ENCODE results near the gene APOL1.

APOL1 gene

DNA sequence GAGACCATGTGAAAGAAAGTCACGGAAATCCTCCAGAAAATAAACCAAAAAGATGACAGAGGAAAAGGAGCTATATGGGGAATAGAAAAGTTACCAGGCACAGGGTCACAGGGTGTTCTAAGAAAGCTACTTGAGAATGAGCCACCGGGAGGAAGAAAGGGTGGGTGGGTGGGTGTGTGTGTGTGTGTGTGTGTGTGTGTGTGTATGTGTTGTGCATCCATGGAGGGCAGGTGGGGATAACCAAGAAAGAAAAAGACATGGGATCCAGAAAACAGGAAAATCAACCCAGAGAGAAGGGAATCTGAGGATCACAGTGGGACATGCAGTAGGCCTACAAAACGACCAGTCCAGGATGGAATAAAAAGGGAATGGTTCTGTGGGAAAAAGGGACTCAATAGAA lies 17.3 kb upstream of the APOL1 start:
- Histone ChIP-seq H3K27ac (no peak overlapping the region), H3K4me1 (ENCODE audit: low read depth, poor library complexity, severe bottlenecking) (peaks cover 31% of the 10 kb centered on the region), H3K4me2 (no peak overlapping the region), H2AFZ (ENCODE audit: low read depth) (no peak overlapping the region), H3K79me2 (ENCODE audit: insufficient read depth, low read depth) (peaks cover 36% of the 10 kb centered on the region), H3K36me3 (ENCODE audit: insufficient read depth) (no peaks in the 10 kb centered on the region), H3K9ac (no peak overlapping the region), H4K20me1 (ENCODE audit: insufficient read depth) (no peaks in the 10 kb centered on the region), H3K27me3 (ENCODE audit: insufficient read depth, low read depth) (no peaks in the 10 kb centered on the region), H3K4me3 (IDR thresholded peaks at IDR 0.05; ENCODE audit: insufficient read depth, low read depth, low read length) (no peak overlapping the region)
- TF ChIP-seq, protein P1, sequence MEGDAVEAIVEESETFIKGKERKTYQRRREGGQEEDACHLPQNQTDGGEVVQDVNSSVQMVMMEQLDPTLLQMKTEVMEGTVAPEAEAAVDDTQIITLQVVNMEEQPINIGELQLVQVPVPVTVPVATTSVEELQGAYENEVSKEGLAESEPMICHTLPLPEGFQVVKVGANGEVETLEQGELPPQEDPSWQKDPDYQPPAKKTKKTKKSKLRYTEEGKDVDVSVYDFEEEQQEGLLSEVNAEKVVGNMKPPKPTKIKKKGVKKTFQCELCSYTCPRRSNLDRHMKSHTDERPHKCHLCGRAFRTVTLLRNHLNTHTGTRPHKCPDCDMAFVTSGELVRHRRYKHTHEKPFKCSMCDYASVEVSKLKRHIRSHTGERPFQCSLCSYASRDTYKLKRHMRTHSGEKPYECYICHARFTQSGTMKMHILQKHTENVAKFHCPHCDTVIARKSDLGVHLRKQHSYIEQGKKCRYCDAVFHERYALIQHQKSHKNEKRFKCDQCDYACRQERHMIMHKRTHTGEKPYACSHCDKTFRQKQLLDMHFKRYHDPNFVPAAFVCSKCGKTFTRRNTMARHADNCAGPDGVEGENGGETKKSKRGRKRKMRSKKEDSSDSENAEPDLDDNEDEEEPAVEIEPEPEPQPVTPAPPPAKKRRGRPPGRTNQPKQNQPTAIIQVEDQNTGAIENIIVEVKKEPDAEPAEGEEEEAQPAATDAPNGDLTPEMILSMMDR (conservative IDR thresholded peaks at IDR 0.05; ENCODE audit: low read depth, low read length): no peak

- H4K20me1 ChIP-seq (ENCODE audit: insufficient read depth): no peaks in the 10 kb centered on the region
- H3K27me3 ChIP-seq (ENCODE audit: insufficient read depth, low read depth): no peaks in the 10 kb centered on the region
- H3K36me3 ChIP-seq (ENCODE audit: insufficient read depth): no peaks in the 10 kb centered on the region
- peak overlapping the region; percentile 4; the same call in 1 of the 2 replicates for H3K4me2 ChIP-seq
- H3K4me1 ChIP-seq (ENCODE audit: low read depth, poor library complexity, severe bottlenecking): peaks cover 27% of the 10 kb centered on the region
- H2AFZ ChIP-seq (ENCODE audit: low read depth): no peak overlapping the region
- H3K4me3 ChIP-seq (IDR thresholded peaks at IDR 0.05; ENCODE audit: insufficient read depth, low read depth, low read length): no peak overlapping the region
- TF ChIP-seq, protein P1 (conservative IDR thresholded peaks at IDR 0.05; ENCODE audit: low read depth, low read length): no peak
- H3K9ac ChIP-seq: no peak overlapping the region
- H3K27ac ChIP-seq: no peak overlapping the region
- peaks cover 36% of the 10 kb centered on the region for H3K79me2 ChIP-seq (ENCODE audit: insufficient read depth, low read depth)
These were observed 16.3 kb upstream of the APOL1 start for GRCh38 chr22:36236388-36237319.

- Histone ChIP-seq H3K79me2 (ENCODE audit: insufficient read depth, low read depth) (peaks cover 36% of the 10 kb centered on the region), H3K36me3 (ENCODE audit: insufficient read depth) (no peaks in the 10 kb centered on the region), H3K27me3 (ENCODE audit: insufficient read depth, low read depth) (no peaks in the 10 kb centered on the region), H3K4me2 (peak overlapping the region; percentile 97), H3K9ac (peak overlapping the region; percentile 66), H3K4me1 (ENCODE audit: low read depth, poor library complexity, severe bottlenecking) (peaks cover 27% of the 10 kb centered on the region), H2AFZ (ENCODE audit: low read depth) (no peak overlapping the region), H4K20me1 (ENCODE audit: insufficient read depth) (no peaks in the 10 kb centered on the region), H3K4me3 (IDR thresholded peaks at IDR 0.05; ENCODE audit: insufficient read depth, low read depth, low read length) (no peak overlapping the region), H3K27ac (peak overlapping the region; percentile 66)
- TF ChIP-seq, protein P1 (conservative IDR thresholded peaks at IDR 0.05; ENCODE audit: low read depth, low read length): no peak
These were observed 15.2 kb upstream of the APOL1 start for GRCh38 chr22:36237462-36238372.

DNA sequence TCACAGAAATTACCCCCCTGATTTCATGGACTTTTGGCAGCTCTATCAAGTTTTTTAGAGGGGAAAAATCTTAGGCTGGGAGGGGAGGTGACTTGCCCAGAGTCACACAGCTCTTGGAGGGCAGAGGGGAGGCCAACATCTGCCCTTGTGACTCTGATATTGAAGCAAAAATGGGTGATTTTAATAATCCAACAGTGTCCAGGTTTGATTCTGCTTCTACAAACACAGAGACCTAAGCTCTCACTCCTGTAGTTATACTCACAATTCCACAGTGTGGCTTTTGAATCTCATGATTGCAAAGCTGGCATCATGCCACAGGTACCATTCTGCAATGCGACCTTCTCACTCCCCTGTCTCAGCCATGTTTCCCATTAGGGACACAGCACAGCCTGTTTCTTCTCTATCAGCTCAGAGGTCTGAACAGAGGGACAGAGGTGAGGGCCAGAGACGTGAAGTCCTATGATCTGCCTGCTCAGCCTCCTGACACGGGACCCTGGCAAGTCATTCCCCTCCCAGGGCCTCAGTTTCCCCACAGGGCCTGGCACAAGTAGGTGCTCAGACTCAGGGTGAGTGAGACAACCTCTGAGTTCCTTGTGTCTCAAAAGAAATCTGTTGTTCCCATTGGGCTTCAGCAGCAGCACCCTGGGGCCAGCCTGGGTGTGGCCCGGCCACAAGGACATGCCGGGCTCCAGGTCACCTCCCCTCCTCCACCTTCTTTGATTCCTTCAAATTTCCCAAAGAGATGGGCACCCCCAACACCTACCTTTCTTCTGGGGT lies 14.4 kb upstream of the APOL1 start:
- H3K79me2 ChIP-seq (ENCODE audit: insufficient read depth, low read depth): peaks cover 36% of the 10 kb centered on the region
- no peaks in the 10 kb centered on the region for H3K36me3 ChIP-seq (ENCODE audit: insufficient read depth)
- H4K20me1 ChIP-seq (ENCODE audit: insufficient read depth): no peaks in the 10 kb centered on the region
- TF ChIP-seq, protein P1 (conservative IDR thresholded peaks at IDR 0.05; ENCODE audit: low read depth, low read length): no peak
- H3K4me3 ChIP-seq (IDR thresholded peaks at IDR 0.05; ENCODE audit: insufficient read depth, low read depth, low read length): no peak overlapping the region
- peaks cover 27% of the 10 kb centered on the region for H3K4me1 ChIP-seq (ENCODE audit: low read depth, poor library complexity, severe bottlenecking)
- H3K27me3 ChIP-seq (ENCODE audit: insufficient read depth, low read depth): no peaks in the 10 kb centered on the region
- H3K9ac ChIP-seq: peak overlapping the region; percentile 66
- peak overlapping the region; percentile 97 for H3K4me2 ChIP-seq
- peak overlapping the region; percentile 72; the same call in 1 of the 2 replicates for H2AFZ ChIP-seq (ENCODE audit: low read depth)
- H3K27ac ChIP-seq: peak overlapping the region; percentile 66

All from KMS-11 (cell line).